Measurements from ENCODE around the gene SERPING1.

DNA sequence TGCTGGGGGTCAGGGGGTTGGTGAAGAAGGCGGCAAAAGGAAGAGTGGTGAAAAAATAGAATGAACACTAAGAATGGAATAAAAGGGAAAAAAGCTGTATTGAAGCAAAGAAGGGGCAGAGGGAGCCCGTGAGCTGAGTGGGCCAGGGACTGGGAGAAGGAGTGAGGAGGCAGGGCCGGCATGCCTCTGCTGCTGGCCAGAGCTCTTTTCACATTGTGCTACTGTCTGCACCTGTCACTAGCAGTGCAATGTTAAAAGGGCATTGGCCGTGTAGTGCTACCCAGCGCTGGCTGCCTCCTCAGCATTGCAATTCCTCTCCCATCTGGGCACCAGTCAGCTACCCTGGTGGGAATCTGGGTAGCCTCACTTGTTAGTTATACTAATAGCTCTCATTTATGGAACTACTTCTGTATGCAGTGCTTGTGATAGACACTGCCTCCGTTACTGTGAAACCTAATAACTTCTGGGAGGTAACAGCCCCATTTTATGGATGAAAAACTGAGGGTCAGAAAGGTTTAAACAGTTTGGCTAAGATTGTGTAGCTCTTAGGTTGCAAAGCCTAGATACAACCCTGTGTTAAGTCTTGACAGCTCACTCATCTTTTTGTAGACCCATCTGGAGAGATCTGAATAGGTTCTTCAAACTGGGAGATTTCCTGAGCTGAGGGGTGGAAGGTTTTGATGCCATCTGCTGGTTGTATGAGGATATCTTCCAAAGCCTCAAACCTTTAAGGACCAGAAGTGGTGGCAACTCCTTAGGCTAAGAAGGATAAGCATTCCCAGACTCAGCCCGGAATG, 43.7 kb downstream of the SERPING1 start:
- TF ChIP-seq POLR2A (IDR thresholded peaks at IDR 0.05; ENCODE audit: low read depth, low read length) (no peak), EZH2 (IDR thresholded peaks at IDR 0.05; ENCODE audit: borderline replicate concordance, low read depth, low read length, severe bottlenecking) (no peak)

Measured in endothelial cell of umbilical vein (primary cell).